Measurements from ENCODE around the gene LCE3D.
"Not testable (repeated sequence)": the region's sequence is repeated elsewhere in the genome, so short reads cannot be mapped to it uniquely, and the experiment has no call there.

The LCE3D gene, protein sequence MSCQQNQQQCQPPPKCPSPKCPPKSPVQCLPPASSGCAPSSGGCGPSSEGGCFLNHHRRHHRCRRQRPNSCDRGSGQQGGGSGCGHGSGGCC

GRCh38 chr1:152580433-152580832 lies at the start of gene LCE3D:
TSS of gene LCE3D (minus strand) at chr1:152580516. CDS start at chr1:152579936, 580 bp downstream.
- DNase-seq: no peak

DNA sequence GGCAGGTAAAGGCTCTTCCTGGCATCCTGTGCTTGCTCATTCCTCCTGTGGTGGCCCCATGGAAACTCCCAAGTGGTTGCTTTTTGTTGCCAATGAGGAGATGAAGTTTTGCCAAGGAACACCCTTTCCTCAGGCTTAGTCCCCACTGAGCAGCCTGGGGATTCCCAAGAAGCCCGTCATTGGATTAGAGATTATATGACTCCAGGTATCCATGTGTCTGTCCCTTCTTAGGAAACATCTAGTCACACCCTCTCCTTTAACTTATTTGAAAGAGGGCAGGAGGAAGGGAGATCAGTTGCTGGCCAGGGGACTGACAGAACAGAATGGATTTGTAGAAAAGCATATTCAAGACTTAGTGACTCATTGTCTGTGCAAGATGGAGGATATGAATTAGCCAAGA lies 46.4 kb upstream of the LCE3D start:
- no peak for DNase-seq

GRCh38 chr1:152623203-152623844 lies 43.0 kb upstream of the LCE3D start:
- DNase-seq: peak; percentile 12 to 41

- peak in 1 of 2 experiments; percentile 3 for DNase-seq
Measured at GRCh38 chr1:152622803-152623202, 42.5 kb upstream of the LCE3D start, which contains the start of gene LCE3A. TSS of gene LCE3A (minus strand) at chr1:152623103. CDS start at chr1:152623103, 0 bp downstream.

DNA sequence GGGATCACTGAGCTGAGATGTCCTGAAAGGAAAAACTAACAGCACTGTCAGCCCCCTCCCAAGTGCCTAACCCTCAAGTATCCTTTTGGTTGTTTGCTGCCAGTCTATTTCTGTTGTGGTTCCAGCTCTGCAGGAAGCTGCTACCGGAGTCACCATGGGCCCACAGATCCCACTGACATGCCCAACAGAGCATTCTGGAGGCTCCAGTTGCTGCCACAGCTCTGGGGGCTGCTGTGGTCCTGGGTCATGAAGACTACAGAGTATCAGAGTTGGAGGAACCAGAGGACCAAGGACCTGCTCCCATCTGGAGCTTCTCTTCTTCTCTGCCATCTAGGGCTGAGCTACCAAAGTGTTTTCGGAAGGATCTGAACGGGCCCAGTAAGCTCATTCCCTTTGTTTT lies 41.7 kb upstream of the LCE3D start:
- DNase-seq: no peak

DNA sequence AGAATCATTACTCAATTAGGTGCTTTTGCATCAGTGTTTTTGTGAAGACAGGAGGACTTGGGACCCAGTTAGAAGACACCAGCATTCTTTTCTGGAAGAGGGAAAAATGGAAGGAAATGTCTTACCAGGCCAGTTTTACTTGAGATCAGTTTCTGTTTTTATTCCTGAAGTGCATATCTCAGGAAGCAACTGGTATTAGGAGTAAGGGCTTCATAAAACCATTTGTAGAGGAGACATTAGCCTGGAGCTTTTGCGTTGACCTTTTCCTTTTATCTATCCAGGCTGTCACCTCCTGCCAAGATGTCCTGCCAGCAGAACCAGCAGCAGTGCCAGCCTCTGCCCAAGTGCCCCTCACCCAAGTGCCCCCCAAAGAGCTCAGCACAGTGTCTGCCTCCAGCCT lies 33.2 kb upstream of the LCE3D start, which contains the start of gene LCE3B:
Gene LCE3B (plus strand): TSS at position 301 of the 400 bp plus-strand sequence. CDS start 0 bp downstream, at position 301.
- DNase-seq: no peak

GRCh38 chr1:152599934-152600333 lies 19.6 kb upstream of the LCE3D start, which contains the start of gene LCE3C:
TSS of gene LCE3C (plus strand) at chr1:152600234. CDS start at chr1:152600732, 498 bp downstream.
- DNase-seq: no peak

- DNase-seq: no peak
Measured at GRCh38 chr1:152596986-152597385, 16.7 kb upstream of the LCE3D start.

DNA sequence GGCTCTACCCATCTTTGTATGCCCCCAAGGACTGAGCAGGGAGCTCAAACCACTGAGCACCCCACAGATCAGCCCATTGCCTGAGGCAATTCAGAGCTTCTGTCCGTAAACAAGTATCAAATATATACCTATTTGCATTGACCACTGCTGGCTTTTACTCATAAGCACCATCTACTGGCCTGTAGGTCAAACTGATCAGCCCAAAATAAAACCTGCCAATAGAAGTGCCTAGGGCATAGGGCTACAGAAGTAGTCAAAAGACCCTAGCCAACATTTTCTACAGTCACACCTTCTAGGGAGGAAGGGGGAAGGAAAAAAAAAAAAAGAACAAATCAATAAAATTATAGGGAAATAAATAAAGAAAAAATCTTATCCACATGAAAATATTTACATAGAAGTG lies 5.3 kb upstream of the LCE3D start:
- peak in 1 of 2 experiments; percentile 24 for DNase-seq

- DNase-seq: no peak
Measured at GRCh38 chr1:152582647-152583046, 2.3 kb upstream of the LCE3D start.

DNA sequence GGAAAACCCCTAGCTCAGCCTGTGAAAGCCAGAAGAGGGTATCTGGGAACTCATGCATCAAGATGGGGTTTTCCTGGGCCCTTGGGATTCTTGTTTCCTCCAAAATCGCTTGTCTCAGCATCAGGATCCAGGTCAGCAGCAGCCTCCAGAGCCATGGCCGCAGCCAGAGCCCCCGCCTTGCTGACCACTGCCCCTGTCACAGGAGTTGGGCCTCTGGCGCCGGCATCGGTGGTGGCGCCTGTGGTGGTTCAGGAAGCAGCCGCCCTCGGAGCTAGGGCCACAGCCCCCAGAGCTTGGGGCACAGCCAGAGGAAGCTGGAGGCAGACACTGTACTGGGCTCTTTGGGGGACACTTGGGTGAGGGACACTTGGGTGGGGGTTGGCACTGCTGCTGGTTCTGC lies 790 bp downstream of the LCE3D start:
- DNase-seq: not testable (repeated sequence)

- DNase-seq: no peak
Measured at GRCh38 chr1:152577168-152577567, 3.1 kb downstream of the LCE3D start.

- no peak for DNase-seq
Measured at GRCh38 chr1:152566681-152567080, 13.6 kb downstream of the LCE3D start, which contains the start of gene LCE3E. TSS of gene LCE3E (minus strand) at chr1:152566780. CDS start at chr1:152566208, 572 bp downstream.

DNA sequence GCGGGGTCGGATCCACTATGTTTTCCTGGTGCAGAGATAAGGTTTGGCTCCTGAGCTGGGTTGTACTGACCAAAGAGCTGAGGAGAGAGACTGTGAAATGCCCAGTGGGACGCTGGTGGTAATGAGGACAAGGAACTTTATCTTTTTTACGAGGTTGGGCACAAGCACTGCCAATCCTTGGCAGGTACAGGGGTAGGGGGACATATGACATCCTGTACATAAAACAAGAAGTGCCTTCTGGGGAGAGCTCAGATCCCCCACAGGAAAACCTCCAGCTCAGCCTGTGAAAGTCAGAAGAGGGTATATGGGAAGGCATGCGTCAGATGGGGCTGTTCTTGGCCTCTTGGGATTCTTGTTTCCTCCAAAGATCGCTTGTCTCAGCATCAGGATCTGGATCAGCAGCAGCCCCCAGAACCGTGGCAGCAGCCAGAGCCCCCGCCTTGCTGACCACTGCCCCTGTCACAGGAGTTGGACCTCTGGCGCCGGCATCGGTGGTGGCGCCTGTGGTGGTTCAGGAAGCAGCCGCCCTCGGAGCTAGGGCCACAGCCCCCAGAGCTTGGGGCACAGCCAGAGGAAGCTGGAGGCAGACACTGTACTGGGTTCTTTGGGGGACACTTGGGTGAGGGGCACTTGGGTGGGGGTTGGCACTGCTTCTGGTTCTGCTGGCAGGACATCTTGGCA lies 14.6 kb downstream of the LCE3D start:
- no peak for DNase-seq

GRCh38 chr1:152565115-152565514 lies 15.2 kb downstream of the LCE3D start:
- no peak for DNase-seq

DNA sequence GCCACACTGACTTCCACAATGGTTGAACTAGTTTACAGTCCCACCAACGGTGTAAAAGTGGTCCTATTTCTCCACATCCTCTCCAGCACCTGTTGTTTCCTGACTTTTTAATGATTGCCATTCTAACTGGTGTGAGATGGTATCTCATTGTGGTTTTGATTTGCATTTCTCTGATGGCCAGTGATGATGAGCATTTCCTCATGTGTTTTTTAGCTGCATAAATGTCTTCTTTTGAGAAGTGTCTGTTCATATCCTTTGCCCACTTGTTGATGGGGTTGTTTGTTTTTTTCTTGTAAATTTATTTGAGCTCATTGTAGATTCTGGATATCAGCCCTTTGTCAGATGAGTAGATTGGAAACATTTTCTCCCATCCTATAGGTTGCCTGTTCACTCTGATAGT lies 32.0 kb downstream of the LCE3D start:
- DNase-seq: not testable (repeated sequence)

GRCh38 chr1:152546704-152547103 lies 33.6 kb downstream of the LCE3D start:
- DNase-seq: no peak

GRCh38 chr1:152543820-152544219 lies 36.5 kb downstream of the LCE3D start:
- DNase-seq: peak in 1 of 2 experiments; percentile 17

DNA sequence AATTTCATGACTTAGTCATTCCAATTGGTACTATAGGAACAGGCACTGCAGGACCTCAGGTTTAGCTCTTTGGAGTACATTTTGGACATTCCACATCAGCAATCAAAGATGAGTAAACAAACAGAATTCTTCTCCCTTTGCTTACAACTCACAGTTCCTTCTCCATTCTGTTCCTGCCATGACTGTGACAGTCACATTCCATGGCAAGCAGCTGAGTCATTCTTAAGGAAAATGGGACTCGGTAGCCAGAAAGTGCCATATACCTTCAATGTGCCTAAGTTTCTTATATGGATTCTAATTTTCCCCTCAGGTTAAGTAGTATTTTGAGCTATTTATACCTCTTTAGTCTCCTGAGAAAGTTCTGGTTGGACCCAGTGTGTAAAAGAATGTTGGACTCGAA lies 40.4 kb downstream of the LCE3D start:
- no peak for DNase-seq

GRCh38 chr1:152537496-152537895 lies 42.8 kb downstream of the LCE3D start:
- DNase-seq: no peak

- DNase-seq: no peak
Measured at GRCh38 chr1:152535774-152536173, 44.5 kb downstream of the LCE3D start.

GRCh38 chr1:152533327-152533938 lies 46.9 kb downstream of the LCE3D start:
- DNase-seq: peak; percentile 73 to 78
